ENCODE measurements around the gene RHOF. TPM values are rescaled to one million over a fixed set of nuclear protein-coding genes. Genes with fewer than 3 reads are reported as not detected.

Gene RHOF
- total RNA-seq, 1 donor from 2014 or later: 2.6 TPM

GRCh38 chr12:121805171-121806008 is 11.9 kb upstream of the RHOF start:
- peak; percentile 39 for DNase-seq (ENCODE audit: low read depth in 2 of 2)

- peak; percentile 50 to 62 for DNase-seq (ENCODE audit: low read depth in 2 of 2)
Measured at GRCh38 chr12:121804417-121805111, 11.1 kb upstream of the RHOF start.

GRCh38 chr12:121803861-121804416 is 10.5 kb upstream of the RHOF start, which contains the start of gene SETD1B:
SETD1B (plus strand) TSS chr12:121804009; CDS start chr12:121804738, 729 bp downstream.
- peak; percentile 48 to 74 for DNase-seq (ENCODE audit: low read depth in 2 of 2)

GRCh38 chr12:121802843-121803698 is 9.6 kb upstream of the RHOF start:
- DNase-seq (ENCODE audit: low read depth in 2 of 2): peak; percentile 94 to 96

GRCh38 chr12:121802485-121802842 is 9.0 kb upstream of the RHOF start:
- no peak for DNase-seq (ENCODE audit: low read depth in 2 of 2)

- DNase-seq (ENCODE audit: low read depth in 2 of 2): peak; percentile 73 to 81
Measured at GRCh38 chr12:121801595-121802484, 8.4 kb upstream of the RHOF start.

GRCh38 chr12:121800694-121801594 is 7.5 kb upstream of the RHOF start:
- DNase-seq (ENCODE audit: low read depth in 2 of 2): peak; percentile 87

- peak; percentile 75 to 91 for DNase-seq (ENCODE audit: low read depth in 2 of 2)
Measured at GRCh38 chr12:121799842-121800693, 6.6 kb upstream of the RHOF start.

- peak; percentile 76 to 89 for DNase-seq (ENCODE audit: low read depth in 2 of 2)
Measured at GRCh38 chr12:121799156-121799841, 5.8 kb upstream of the RHOF start.

- DNase-seq (ENCODE audit: low read depth in 2 of 2): no peak
Measured at GRCh38 chr12:121798787-121799155, 5.3 kb upstream of the RHOF start.

GRCh38 chr12:121797937-121798786 is 4.7 kb upstream of the RHOF start:
- DNase-seq (ENCODE audit: low read depth in 2 of 2): peak; percentile 61 to 65

- peak; percentile 89 to 92 for DNase-seq (ENCODE audit: low read depth in 2 of 2)
Measured at GRCh38 chr12:121796855-121797751, 3.6 kb upstream of the RHOF start.

GRCh38 chr12:121795034-121795968 is 1.8 kb upstream of the RHOF start:
- DNase-seq (ENCODE audit: low read depth in 2 of 2): peak; percentile 90

- DNase-seq (ENCODE audit: low read depth in 2 of 2): peak in 1 of 2 donors; percentile 51
Measured at GRCh38 chr12:121794534-121795033, 1.1 kb upstream of the RHOF start.
